GM18505 (cell line): ENCODE results near the gene RPA1.
A peak's percentile ranks its signal among the peaks of the same experiment; 100 is the strongest.
"Not testable (repeated sequence)": the region's sequence is repeated elsewhere in the genome, so short reads cannot be mapped to it uniquely, and the experiment has no call there.

Experiments
- ATAC-seq: cut with Tn5 transposase; IDR thresholded peaks from one replicate; pipeline ENCODE4 v1.9.1; 2021; ENCODE audit not compliant: unreplicated experiment
- POLR2A ChIP-seq: IDR thresholded peaks from 4 replicates; pipeline ENCODE4 v1.6.1; 2011; ENCODE audit warnings: borderline replicate concordance; ENCODE audit not compliant: insufficient read depth, insufficient read length; ENCODE audit errors: extremely low read depth

Gene RPA1

GRCh38 chr17:1802429-1802828, 27.4 kb upstream of the RPA1 start:
- ATAC-seq = no peak
- TF ChIP-seq POLR2A = no peak

GRCh38 chr17:1803280-1803679, 26.5 kb upstream of the RPA1 start:
- no peak for TF ChIP-seq POLR2A
- ATAC-seq = no peak

DNA sequence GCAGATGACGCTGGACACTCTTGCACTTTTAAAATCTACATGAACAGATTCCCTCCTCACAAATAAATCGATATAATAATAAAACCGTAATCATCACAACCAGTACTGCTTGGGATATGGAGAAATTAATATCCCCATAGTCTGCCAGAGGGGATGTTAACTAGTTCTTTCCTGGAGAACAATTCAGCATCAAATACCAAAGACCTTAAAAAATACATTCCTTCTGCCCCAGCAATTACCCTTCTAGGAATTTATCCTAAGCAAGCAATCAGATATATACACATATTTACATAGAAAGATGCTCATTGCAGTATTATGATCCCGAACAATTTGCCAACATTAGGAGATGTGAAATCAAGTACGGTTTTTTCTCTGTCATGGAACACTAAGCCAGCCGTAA, 21.9 kb upstream of the RPA1 start:
- no peak for TF ChIP-seq POLR2A
- no peak for ATAC-seq

- no peak for TF ChIP-seq POLR2A
- no peak for ATAC-seq
These were observed 21.2 kb upstream of the RPA1 start for GRCh38 chr17:1808644-1809043.

DNA sequence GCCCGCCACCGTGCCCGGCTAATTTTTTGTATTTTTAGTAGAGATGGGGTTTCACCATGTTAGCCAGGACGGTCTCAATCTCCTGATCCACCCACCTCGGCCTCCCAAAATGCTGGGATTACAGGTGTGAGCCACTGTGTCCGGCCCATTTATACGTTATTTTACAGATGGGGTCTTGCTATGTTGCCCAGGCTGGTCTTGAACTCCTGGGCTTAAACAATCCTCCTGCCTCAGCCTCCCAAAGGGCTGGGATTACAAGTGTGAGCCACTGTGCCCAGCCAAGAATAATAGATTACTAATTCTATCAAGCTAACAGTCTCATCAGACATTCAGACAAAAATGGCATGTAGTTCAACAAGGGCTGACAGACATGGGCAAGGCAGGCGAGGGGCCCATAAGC, 20.0 kb upstream of the RPA1 start:
- ATAC-seq = not testable (repeated sequence)

GRCh38 chr17:1810450-1811103, 19.2 kb upstream of the RPA1 start:
- no peak for TF ChIP-seq POLR2A
- ATAC-seq = no peak

- no peak for ATAC-seq
- TF ChIP-seq POLR2A = no peak
These were observed 16.7 kb upstream of the RPA1 start for GRCh38 chr17:1813088-1813487.

DNA sequence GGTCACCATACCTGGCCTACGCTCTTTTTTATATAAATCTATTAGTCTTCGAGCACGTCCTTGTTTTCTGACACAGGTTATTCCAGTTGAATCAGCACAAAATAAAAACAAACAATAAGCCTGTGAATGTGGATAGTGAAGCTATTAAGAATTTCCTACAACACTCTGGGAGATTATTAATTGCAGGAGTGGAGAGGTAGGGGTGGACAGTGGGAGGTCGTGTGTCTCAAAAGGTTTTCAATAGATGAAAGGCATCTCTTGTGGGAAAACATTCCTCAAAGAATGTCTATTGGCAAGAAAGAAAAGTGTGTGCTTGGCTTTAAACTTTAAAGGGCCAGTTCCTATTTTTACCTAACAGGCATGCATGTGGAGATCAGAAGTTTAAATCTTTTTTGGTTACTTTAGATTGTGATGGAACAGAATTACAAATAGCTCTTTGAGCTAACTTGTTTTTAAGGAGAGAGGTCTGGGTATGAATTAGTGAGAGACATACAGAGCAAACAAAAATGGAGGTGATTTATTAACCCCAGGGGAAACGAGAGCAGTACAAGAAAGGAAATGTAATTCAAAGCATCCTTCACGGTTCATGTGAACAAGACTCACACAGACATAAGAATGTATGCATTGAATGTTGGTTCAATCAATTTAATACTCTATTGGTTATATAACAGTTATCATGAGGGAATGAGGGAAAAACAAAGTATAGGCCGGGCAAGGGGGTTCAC, 9.1 kb upstream of the RPA1 start:
- ATAC-seq = no peak
- no peak for TF ChIP-seq POLR2A

GRCh38 chr17:1829216-1829591, 601 bp upstream of the RPA1 start:
- no peak for ATAC-seq
- no peak for TF ChIP-seq POLR2A

GRCh38 chr17:1830288-1830687, 483 bp downstream of the RPA1 start:
- no peak for TF ChIP-seq POLR2A
- ATAC-seq = no peak

DNA sequence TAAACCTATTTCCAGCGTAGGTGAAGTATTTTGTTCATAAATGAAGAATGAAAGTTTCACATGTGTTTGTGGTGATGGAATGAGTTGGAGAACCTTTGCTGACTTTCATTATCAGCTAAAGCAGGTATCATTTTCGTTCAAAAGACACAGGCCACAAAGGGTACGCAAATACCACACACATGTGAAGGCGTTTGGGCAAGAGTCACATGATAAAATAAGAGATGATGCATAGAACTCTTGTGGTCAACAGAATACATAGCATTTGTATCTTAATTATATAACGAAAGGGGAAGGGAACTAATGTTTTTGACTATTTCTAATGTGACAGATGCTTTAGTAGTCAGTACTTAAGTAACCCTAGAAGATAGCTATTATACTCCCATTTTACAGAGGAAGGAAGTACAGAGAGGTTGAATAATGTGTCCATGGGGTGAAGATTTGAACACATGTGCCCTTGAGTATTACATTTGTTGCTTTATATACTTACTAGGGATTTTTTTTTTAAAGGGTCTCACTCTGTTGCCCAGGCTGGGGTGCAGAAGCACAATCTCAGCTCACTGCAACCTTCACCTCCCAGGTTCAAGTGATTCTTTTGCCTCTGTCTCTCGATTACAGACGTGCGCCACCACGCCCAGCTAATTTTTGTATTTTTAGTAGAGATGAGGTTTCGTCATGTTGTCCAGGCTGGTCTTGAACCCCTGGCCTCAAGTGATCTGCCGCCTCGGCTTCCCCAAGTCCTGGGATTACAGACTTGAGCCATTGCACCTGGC, 4.8 kb downstream of the RPA1 start:
- no peak for TF ChIP-seq POLR2A
- peak; percentile 47 for ATAC-seq

GRCh38 chr17:1839516-1839915, 9.7 kb downstream of the RPA1 start:
- no peak for ATAC-seq
- TF ChIP-seq POLR2A = no peak

GRCh38 chr17:1843947-1844346, 14.1 kb downstream of the RPA1 start:
- no peak for ATAC-seq
- no peak for TF ChIP-seq POLR2A

DNA sequence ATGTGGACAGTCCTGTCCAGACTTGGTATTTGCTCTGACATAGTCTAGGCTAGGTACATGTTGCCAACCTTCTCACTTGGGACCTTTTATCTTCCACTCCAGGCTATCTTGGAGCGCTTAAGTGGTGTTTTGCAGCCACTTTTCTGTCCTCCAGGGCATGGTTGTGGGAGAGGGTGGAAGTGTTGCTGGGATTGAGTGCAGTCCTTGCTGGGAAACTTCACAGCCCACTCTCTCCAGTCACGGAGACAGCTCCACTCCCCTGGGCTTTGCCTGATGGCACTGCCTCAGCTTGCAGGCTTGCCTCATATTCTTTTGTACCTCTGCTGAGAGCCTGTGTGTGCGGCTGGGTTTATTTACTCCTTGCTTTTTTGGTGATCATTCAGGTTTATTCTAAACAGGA, 17.4 kb downstream of the RPA1 start:
- no peak for TF ChIP-seq POLR2A
- no peak for ATAC-seq
